HG03565 (cell line): ENCODE data around the gene C16orf89.
"Not testable (repeated sequence)": the region's sequence is repeated elsewhere in the genome, so short reads cannot be mapped to it uniquely, and the experiment has no call there.

Experiments used
- ATAC-seq: cut with Tn5 transposase; IDR thresholded peaks from one replicate; pipeline ENCODE4 v1.9.1; 2021; ENCODE audit warnings: mild to moderate bottlenecking, moderate library complexity; ENCODE audit not compliant: unreplicated experiment

Gene C16orf89

DNA sequence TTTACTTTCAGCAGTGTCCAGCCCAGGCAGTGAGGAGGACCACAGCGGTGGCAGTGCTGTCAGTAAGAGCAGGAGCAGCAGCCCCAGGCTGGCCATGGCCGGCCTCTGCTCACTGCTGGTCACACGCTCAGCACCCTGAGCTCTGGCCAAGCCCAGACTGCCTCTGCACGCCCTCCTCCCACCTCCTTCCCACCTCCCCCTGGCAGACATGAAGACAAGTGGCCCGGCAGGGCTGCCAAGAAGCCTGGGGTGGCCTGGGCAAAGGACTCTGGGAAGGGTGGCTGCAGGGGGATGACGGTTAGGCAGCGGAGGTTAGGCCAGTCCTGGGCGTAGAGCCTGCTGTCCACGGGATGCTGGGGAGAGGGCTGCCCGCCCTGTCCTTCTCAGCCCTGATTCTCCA, at the start of gene C16orf89:
Gene C16orf89 (minus strand): TSS at position 144 of the 400 bp plus-strand sequence. CDS start 48 bp downstream, at position 96.
- ATAC-seq = no peak

- not testable (repeated sequence) for ATAC-seq
Measured at GRCh38 chr16:5110933-5111332, 45.2 kb upstream of the C16orf89 start.

DNA sequence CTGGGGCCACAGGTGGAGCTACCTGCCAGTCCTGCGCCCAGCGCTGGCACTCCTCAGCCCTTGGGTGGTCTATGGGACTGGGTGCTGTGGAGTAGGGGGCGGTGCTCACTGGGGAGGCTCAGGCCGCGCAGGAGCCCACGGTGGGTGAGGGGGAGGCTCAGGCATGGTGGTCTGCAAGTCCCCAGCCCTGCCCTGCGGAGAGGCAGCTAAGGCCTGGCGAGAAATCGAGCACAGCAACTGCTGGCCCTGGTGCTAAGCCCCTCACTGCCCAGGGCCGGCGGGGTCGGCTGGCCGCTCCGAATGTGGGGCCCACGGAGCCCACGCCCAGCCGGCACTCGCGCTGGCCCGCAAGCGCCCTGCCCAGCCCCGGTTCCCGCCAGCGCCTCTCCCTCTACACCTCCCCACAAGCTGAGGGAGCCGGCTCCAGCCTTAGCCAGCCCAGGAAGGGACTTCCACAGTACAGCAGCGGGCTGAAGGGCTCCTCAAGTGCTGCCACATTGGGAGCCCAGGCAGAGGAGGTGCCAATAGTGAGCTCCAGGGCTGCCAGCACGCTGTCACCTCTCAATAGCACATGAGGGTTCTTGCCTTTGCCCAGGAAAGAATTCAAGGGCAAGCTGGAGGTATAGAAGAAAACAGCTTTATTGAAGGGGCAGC, 42.9 kb upstream of the C16orf89 start:
- ATAC-seq = no peak

GRCh38 chr16:5105039-5105438, 39.3 kb upstream of the C16orf89 start:
- ATAC-seq = not testable (repeated sequence)

DNA sequence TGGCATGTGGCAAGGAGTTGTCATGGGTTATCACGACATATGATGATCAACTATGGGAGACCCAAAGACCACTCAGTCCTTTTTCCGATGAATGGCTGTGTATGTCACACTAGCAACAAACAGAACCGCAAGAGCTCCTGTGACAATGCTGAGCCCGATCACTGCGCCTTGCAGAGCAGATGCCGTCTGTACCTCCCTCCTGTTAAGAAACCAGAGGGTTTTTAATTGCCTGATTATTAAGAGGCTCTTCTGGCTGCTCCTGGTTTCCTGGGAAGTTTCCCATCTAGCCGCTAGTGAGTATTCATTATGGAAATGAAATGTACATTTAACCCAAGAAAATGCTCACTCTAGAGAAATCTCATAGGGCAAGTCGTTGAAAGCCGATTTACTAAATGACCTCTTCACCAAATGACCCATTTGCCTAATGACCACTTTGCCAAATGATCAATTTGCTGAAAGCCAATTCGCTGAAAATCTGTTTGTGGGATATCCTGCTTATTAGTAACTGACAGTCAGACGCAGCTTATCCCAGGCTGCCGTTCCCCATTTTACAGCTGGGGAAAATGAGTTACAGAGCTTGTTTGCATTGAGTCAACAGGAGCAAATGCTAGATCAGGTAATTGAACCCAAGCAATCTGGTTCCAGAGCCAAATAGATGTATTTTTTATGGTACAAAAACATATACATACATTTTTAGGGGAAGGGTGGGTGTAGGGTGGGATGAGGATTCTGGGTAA, 37.7 kb upstream of the C16orf89 start:
- not testable (repeated sequence) for ATAC-seq

GRCh38 chr16:5099174-5099573, 33.4 kb upstream of the C16orf89 start:
- ATAC-seq = not testable (repeated sequence)

DNA sequence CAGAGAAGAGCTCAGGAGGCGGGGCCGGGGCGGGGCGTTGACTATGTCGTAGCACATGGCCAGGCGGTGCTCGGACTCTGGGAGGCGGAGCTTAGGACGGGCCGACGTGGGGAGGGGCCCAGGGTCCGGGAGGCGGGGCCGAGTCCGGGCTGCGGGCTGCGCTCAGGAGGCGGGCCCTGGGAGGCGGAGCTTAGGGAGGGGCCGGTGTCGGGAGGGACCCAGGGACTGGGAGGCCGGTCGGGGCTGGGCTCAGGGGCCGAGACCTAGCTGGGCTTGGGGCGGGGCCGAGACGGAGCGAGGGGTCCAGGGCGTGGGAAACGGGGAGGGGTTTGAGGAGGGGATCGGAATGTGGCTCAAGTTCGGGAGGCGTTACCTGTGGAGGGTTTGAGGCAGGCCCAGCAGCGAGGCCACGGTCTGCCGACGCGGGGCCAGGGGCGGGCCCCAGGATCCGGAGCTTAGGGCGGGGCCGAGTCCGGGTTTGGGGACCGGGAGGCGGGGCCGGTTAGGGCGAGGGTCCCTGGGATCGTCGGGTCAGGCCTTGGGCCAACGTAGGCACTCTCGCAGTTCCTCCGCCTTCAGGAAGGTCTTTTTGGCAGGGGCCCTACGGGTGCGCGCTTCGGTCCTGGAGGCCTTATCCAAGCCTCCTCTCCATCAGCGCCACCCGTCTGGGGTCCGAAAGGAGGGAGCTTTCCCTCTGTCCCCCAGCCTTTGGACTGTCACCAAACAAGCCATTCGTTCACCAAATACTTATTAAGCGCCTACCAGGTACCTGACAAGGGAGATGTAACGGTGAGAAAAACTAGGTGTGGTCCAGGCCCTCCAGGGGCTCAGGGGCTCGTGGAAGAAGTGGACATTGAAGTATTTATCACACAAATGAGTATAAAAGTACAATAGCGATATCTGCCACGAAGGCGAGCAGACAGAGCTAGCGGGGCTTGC, 32.7 kb upstream of the C16orf89 start:
- ATAC-seq = peak; percentile 70

DNA sequence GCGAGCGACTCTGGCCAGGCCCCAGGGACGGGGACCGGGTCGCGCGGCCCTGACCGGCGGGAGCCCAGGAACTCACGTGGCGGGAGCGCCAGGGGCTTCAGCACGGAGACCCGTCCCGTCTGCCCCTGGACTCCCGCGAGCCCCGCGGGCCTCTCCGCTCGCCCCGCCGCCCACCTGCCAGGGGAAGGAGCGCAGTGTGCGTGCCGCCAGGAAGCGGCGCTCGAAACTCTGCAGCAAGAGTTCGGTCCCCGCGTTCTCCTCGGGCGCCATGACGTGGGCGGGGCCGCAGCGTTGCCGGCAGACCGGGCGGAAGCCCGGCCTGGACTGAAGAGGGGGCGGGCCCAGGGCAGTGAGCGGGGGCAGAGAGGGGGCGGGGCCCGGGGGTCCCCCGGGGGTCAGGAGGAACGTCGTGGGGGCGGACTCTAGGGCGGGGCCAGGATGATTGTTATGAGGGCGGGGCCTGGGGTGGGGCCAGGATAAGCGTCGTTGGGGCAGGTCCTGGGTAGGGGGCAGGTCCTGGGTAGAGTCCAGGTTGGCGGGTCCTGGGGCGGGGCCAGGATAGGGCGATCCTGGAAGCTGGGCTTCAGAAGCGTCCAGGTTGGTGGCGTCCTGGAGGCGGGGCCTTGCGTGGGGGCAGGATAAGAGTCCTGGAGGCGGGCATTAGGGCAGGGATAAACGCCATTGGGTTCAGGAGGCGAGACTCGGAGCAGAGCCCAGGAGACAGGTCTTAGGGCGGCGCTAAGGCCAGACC, 31.9 kb upstream of the C16orf89 start, which contains the start of gene EEF2KMT:
Gene EEF2KMT (minus strand): TSS at position 326 of the 751 bp plus-strand sequence. CDS start 56 bp downstream, at position 270.
- ATAC-seq = peak; percentile 72

GRCh38 chr16:5097061-5097469, 31.3 kb upstream of the C16orf89 start:
- not testable (repeated sequence) for ATAC-seq

GRCh38 chr16:5096437-5097060, 30.8 kb upstream of the C16orf89 start:
- not testable (repeated sequence) for ATAC-seq

DNA sequence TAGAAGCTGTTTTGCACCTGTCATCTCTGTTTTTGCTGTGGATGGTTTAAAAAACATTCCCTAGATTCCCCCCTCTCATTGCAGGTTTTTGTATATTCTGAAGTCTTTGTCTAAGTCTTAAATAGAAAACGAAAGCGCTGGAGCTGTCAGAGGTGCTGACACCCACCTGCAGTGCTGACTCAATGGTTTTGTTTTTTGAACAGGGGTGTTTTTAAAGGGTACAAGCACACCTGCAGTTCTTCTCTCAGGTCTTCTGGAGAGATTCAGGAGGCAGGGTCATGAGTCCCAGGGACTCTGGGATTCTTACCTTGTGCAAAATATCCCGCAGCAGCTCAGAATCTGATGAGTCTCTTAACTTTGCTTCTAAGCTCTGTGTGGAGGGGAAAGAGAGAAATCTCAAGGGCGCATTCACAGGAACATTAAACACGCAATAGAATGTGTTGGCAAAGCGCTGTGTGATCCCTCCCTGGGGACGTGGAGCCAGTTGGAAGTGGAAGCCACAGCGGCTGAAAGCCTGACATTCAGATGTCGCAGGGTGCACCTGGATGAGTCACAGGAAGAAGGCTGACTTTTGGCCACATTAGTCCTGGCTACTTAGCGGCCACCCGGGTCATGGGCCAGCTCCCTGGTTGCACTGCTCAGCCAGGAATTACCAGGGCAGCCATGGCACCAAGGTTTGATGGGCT, 29.5 kb upstream of the C16orf89 start:
- ATAC-seq = not testable (repeated sequence)

DNA sequence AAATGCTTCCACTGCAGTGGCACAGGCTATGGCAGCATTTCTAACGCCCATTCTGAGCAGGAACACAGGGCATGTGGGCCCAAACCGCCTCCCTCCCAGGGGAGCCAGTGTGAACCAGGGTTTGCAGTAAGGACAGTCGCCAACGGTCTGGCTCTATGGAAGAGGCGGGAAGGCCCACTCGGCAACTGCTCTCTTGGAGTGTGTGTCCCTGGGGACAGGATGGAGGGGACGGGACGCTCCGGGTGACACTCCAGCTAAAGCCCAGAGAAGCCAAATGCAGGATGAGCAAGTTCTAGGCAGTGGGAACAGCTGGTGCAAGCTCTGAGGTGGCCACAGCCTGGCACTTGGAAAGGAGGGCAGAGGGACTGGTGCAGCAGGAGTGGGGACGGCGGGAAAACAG, 28.0 kb upstream of the C16orf89 start:
- ATAC-seq = not testable (repeated sequence)

DNA sequence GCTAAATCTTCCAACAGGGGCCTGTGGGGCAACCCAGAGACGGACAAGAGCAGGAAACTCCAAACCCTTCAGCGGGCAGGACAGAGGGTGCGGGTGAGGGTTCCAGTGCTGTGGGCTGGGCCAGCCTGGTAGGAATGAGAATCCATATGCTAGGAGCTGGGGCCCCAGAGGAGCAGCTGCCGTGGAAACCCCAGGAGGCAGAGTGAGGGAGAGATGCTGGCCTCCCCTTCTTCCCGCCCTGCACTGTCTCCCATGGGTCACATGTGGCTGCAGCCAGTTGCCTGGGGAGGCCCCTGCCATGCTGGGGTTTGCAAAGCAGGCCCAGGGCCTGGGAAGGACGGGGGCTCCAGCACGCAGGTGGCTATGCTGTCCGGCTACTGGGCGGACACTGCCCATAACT, 27.3 kb upstream of the C16orf89 start:
- ATAC-seq = not testable (repeated sequence)

- ATAC-seq = not testable (repeated sequence)
Measured at GRCh38 chr16:5090592-5090991, 24.8 kb upstream of the C16orf89 start.

DNA sequence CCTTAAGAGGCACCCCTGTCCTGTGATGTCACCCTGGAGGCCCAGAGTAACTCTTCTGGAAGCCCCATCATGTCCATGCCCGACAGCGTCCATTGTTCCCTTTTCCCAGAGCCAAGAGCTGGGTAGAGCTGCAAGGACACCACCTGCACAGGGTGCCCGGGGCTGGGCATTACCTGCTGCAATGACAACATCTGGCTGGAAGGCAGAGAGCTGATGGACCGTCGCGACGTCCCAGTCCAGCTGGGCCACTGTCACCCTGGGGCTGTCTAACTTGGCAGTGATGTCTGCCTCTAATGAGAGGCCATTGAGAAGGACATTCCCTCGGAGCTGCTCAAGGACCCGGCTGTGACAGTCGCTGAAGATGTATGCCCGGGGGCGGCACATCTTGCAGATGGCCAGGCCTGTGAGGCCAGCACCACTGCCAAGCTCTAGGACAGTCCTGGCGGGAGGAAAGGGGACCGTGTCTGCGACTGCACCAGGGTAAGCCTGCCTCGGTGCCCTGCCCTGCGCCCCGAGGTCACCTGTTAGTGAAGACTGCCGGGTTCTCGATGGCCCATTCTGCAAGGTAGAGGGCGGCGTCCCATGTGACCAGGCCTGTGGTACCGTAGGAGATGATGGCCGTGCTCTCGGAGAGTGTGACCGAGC, 24.3 kb upstream of the C16orf89 start:
- ATAC-seq = not testable (repeated sequence)

DNA sequence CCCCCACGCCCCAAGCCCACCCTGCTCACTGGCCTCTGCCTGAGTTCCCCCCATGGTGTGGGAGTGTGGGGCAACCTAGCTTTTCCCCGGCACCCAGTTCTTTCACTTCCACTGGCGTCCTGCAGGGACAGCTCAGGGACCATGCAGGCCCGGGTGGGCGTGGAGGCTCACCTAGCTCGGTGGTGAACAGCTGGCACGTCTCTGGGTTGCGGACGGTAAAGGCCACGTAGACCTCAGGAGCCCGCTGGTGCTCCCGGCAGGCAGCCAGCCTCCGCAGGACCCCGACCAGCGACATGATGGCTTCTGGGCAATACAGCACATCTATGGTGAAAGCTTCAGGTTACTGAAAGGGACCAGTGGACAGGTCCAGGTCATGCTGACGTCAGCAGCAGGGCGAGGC, 23.2 kb upstream of the C16orf89 start:
- ATAC-seq = not testable (repeated sequence)

DNA sequence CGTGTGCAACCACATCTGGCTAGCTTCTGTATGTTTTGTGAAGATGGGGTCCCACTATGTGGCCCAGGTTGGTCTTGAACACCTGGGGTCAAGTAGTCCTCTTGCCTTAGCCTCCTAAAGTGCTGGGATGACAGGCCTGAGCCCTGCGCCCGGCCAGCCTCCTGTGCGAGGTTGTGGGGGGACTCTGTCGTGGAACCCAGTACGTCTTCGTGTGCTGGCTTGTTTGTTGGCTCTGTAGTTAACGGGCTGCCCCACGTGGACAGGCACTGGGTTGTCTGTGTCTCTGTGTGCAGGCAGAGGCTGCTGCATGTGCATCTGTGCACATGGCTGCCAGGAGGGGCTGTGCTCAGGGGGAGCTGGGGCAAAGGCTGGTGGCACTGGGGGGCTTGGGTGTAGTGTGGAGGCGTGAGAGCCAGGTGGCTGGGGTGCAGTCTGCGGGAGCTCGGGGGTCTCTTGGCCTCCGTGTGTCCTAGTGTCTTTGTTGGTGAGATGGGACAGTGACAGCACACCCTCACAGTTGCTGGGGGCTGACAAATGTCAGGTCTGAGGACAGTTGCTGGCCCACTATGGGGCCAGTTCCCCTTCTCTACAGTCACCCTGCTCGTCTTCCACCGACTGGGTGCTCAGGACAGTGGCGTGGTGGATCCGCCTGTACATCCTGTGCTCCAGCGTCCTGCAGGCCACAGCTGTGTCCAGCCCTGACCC, 22.5 kb upstream of the C16orf89 start:
- ATAC-seq = not testable (repeated sequence)

DNA sequence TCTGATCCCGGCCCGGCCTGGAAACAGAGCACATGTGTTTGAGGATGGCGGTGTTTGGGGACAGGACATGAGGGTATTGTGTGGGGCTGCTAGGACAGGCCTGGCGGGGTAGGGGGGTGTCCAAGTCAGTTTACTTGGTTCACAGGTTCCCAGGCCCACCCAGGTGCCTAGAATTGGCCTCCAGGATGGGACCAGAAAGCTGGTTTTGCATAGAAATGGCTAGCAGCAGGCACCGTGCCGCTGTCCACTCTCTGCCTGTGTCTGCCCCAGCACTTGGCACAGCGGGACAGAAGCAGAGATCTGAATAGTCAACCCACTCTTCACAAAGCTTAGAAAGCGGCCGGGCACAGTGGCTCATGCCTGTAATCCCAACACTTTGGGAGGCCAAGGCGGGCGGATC, 20.0 kb upstream of the C16orf89 start:
- not testable (repeated sequence) for ATAC-seq
